Endothelial cell of umbilical vein (primary cell): Measurements from ENCODE around the gene PFDN5. TPM values are rescaled to one million over a fixed set of nuclear protein-coding genes. Genes with fewer than 3 reads are reported as not detected.

Source experiments
- BruUV-seq: library from RNA; stranded (reverse); fragments of 400-500 nt; replicated peaks from 2 replicates; lab custom pipeline; 2021; lab: Mats Ljungman, UMichigan
- CTCF ChIA-PET: fragments of 300-600, 350-600 bp; sonication (Branson Sonifier 250); formaldehyde crosslinking; loops from one replicate; lab custom pipeline; 2021; ENCODE audit warnings: antibody characterized with exemption, inconsistent platforms; lab: Charles Lee
- POLR2A ChIA-PET: fragments of 300-600, 350-600 bp; sonication (Branson Sonifier 250); formaldehyde crosslinking; loops from one replicate; lab custom pipeline; 2021; ENCODE audit warnings: antibody characterized with exemption, inconsistent platforms; lab: Charles Lee
- DNase-seq: peaks from one replicate; pipeline ENCODE4 v3.0.0-alpha.2; 2011; ENCODE audit warnings: low read depth, low spot score
- FAIRE-seq: peaks from 2 replicates; lab custom pipeline; 2011; peaks lifted over from hg19 to GRCh38; lab: Jason Lieb, UNC
- H2AFZ ChIP-seq: 2 replicates; pipeline ENCODE4 v1.6.0; 2012; ENCODE audit warnings: low read depth, low read length, control low read depth, inconsistent platforms
- H3K27ac ChIP-seq: 2 replicates; pipeline ENCODE4 v1.5.1; 2011; ENCODE audit warnings: low read depth, mild to moderate bottlenecking, control low read depth, low read length, moderate library complexity; ENCODE audit not compliant: insufficient read depth
- H3K27me3 ChIP-seq, 2 experiments: 2 replicates each; pipeline versions ENCODE4 v1.6.0 to v1.6.1; 2011; ENCODE audit warnings: low read length in 2 of 2, mixed read lengths in 1 of 2; ENCODE audit not compliant: control insufficient read depth in 2 of 2, insufficient read depth in 2 of 2
- H3K36me3 ChIP-seq, 2 experiments: 2 replicates in 1 of 2; 3 replicates in 1 of 2; pipeline ENCODE4 v1.5.1; 2011; ENCODE audit warnings: low read length in 2 of 2, mild to moderate bottlenecking in 1 of 2, moderate library complexity in 1 of 2; ENCODE audit not compliant: control insufficient read depth in 2 of 2, insufficient read depth in 2 of 2; ENCODE audit errors: extremely low read depth in 1 of 2
- H3K4me1 ChIP-seq: 3 replicates; pipeline ENCODE4 v1.5.1; 2011; ENCODE audit warnings: mild to moderate bottlenecking, low read length; ENCODE audit not compliant: control insufficient read depth, insufficient read depth; ENCODE audit errors: extremely low read depth
- H3K4me2 ChIP-seq: 2 replicates; pipeline ENCODE4 v1.6.1; 2011; ENCODE audit warnings: low read length, control low read depth, mixed read lengths; ENCODE audit not compliant: insufficient read depth
- H3K4me3 ChIP-seq, 3 experiments: fragments of 200-600 bp in 1 of 3; sonication (generic), shearing (Covaris generic) in 1 of 3; replicated peaks in 1 of 3; 2 replicates each; pipeline ENCODE4 v1.5.1; 2011 to 2016; ENCODE audit warnings: control low read depth in 3 of 3, low read length in 3 of 3, mild to moderate bottlenecking in 2 of 3, inconsistent platforms in 1 of 3, low read depth in 1 of 3, moderate library complexity in 1 of 3; ENCODE audit not compliant: insufficient read depth in 1 of 3
- H3K79me2 ChIP-seq: 2 replicates; pipeline ENCODE4 v1.6.0; 2012; ENCODE audit warnings: low read length, inconsistent platforms; ENCODE audit not compliant: control insufficient read depth, insufficient read depth
- H3K9ac ChIP-seq: replicated peaks from 2 replicates; pipeline ENCODE3; 2011; ENCODE audit warnings: low read length, control low read depth; ENCODE audit not compliant: insufficient read depth; ENCODE audit errors: extremely low read depth
- H3K9me1 ChIP-seq: replicated peaks from 3 replicates; pipeline ENCODE4 v1.6.0; 2011; ENCODE audit warnings: mild to moderate bottlenecking, low read length; ENCODE audit not compliant: control insufficient read depth, insufficient read depth; ENCODE audit errors: extremely low read depth
- H3K9me3 ChIP-seq: replicated peaks from 2 replicates; pipeline ENCODE4 v1.5.1; 2012; ENCODE audit warnings: low read length, inconsistent platforms; ENCODE audit not compliant: control insufficient read depth, insufficient read depth
- H4K20me1 ChIP-seq: replicated peaks from 2 replicates; pipeline ENCODE3; 2011; ENCODE audit warnings: mild to moderate bottlenecking, low read length; ENCODE audit not compliant: control insufficient read depth, insufficient read depth; ENCODE audit errors: extremely low read depth
- EZH2 ChIP-seq: IDR thresholded peaks from 2 replicates; pipeline ENCODE4 v1.6.1; 2012; ENCODE audit warnings: borderline replicate concordance, low read depth, mild to moderate bottlenecking, moderate library complexity, low read length, inconsistent platforms; ENCODE audit not compliant: severe bottlenecking
- FOS ChIP-seq: IDR thresholded peaks from 2 replicates; pipeline ENCODE4 v1.6.1; 2011; ENCODE audit warnings: mild to moderate bottlenecking, low read length, moderate library complexity, borderline replicate concordance; ENCODE audit not compliant: insufficient read depth
- GATA2 ChIP-seq: IDR thresholded peaks from 2 replicates; pipeline ENCODE4 v1.7.0; 2011; ENCODE audit warnings: low read depth, mild to moderate bottlenecking, moderate library complexity, mixed read lengths, low read length; ENCODE audit not compliant: insufficient read length, insufficient read depth
- JUN ChIP-seq: IDR thresholded peaks from 2 replicates; pipeline ENCODE4 v1.6.1; 2011; ENCODE audit warnings: borderline replicate concordance, low read depth; ENCODE audit not compliant: insufficient read length, insufficient read depth
- MYC ChIP-seq: IDR thresholded peaks from one replicate; pipeline ENCODE4 v1.6.1; 2011; ENCODE audit warnings: mild to moderate bottlenecking, low read depth, low read length
- POLR2A ChIP-seq: IDR thresholded peaks from 2 replicates; pipeline ENCODE4 v1.6.1; 2012; ENCODE audit warnings: low read depth, mild to moderate bottlenecking, control low read depth, low read length
- POLR2AphosphoS5 ChIP-seq: IDR thresholded peaks from 2 replicates; pipeline ENCODE4 v1.6.1; 2012; ENCODE audit warnings: low read depth, mild to moderate bottlenecking, control low read depth, low read length, moderate library complexity; ENCODE audit not compliant: insufficient read depth
- dilution Hi-C: fragments of 300-500 bp; cut with MboI; formaldehyde crosslinking; loops from one replicate; pipeline ENCODE4 v1.15.0; 2019; ENCODE audit warnings: low sequenced_read_pairs; ENCODE audit not compliant: extremely low pct_ligation_motif_present
- intact Hi-C: fragments of 100-400 bp; cut with micrococcal nuclease; formaldehyde crosslinking; loops from one replicate; pipeline ENCODE4 v1.10.0; 2022
- polyA plus RNA-seq, 4 experiments: library from polyadenylated mRNA; depleted of rRNA in 3 of 4; stranded (reverse) in 3 of 4; unstranded in 1 of 4; fragments of >200 nt; gene quantifications; 2 replicates each; pipeline versions ENCODE4 v1.2.1 to v1.2.3, GENCODE V29; 2011 to 2012; ENCODE audit warnings: missing spikeins in 1 of 4
- total RNA-seq: library from RNA; stranded (reverse); gene quantifications from 2 replicates; pipeline ENCODE4 v1.2.3, GENCODE V29; 2021
- TF ChIP-seq, protein P1 (sequence below), 2 donors: IDR thresholded peaks; 1 replicate in 1 of 2; 2 replicates in 1 of 2; pipeline ENCODE4 v1.5.1; 2011; ENCODE audit warnings: low read length in 2 of 2, mild to moderate bottlenecking in 2 of 2, moderate library complexity in 2 of 2, control low read depth in 1 of 2, inconsistent platforms in 1 of 2, low read depth in 1 of 2; ENCODE audit not compliant: insufficient read depth in 1 of 2; ENCODE audit errors: extremely low read depth in 1 of 2
- TF ChIP-seq, protein P2 (sequence below): IDR thresholded peaks from 2 replicates; pipeline ENCODE4 v1.6.1; 2011; ENCODE audit not compliant: insufficient read depth, insufficient read length

Gene PFDN5
- total and polyA plus RNA-seq, 2 donors (not counting 3 experiments of a cell fraction or from before 2014, with no cell fraction given): 301 to 745 TPM

DNA sequence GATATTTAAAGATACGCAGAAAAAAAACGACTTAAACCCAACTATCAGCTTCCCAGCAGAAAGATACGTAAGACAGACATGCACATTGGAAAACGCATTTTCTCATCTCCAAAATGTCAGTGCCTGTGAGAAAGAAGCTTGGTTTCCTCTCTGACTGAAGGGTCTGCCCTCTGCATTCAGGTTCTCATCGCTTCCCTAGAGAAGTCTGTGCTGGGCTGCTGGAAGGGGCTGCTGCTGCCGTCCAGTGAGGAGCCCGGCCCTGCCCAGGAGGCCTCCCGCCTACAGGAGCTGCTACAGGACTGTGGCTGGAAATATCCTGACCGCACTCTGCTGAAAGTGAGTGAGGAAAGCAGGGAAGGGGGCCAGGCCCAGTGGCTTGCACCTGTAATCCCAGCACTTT, 4.7 kb upstream of the PFDN5 start:
- no TSS peak for BruUV-seq
- H3K9me1 ChIP-seq: no peaks in the 10 kb centered on the region
- no peaks in the 10 kb centered on the region for H3K27me3 ChIP-seq
- intact Hi-C loops: no loop called here
- TF ChIP-seq FOS: no peak
- no peak for TF ChIP-seq GATA2
- TF ChIP-seq EZH2: no peak
- no peak for TF ChIP-seq MYC
- TF ChIP-seq, protein P1, sequence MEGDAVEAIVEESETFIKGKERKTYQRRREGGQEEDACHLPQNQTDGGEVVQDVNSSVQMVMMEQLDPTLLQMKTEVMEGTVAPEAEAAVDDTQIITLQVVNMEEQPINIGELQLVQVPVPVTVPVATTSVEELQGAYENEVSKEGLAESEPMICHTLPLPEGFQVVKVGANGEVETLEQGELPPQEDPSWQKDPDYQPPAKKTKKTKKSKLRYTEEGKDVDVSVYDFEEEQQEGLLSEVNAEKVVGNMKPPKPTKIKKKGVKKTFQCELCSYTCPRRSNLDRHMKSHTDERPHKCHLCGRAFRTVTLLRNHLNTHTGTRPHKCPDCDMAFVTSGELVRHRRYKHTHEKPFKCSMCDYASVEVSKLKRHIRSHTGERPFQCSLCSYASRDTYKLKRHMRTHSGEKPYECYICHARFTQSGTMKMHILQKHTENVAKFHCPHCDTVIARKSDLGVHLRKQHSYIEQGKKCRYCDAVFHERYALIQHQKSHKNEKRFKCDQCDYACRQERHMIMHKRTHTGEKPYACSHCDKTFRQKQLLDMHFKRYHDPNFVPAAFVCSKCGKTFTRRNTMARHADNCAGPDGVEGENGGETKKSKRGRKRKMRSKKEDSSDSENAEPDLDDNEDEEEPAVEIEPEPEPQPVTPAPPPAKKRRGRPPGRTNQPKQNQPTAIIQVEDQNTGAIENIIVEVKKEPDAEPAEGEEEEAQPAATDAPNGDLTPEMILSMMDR (IDR thresholded peaks at IDR 0.05; ENCODE audit: extremely low read depth in 1 of 2, insufficient read depth in 1 of 2, low read depth in 1 of 2, low read length in 2 of 2): no peak
- no peak for TF ChIP-seq POLR2AphosphoS5
- TF ChIP-seq, protein P2, sequence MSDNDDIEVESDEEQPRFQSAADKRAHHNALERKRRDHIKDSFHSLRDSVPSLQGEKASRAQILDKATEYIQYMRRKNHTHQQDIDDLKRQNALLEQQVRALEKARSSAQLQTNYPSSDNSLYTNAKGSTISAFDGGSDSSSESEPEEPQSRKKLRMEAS: no peak
- TF ChIP-seq POLR2A: no peak
- no peak for TF ChIP-seq JUN
- dilution Hi-C loops: no loop called here
- H3K4me2 ChIP-seq: no peak overlapping the region
- H3K36me3 ChIP-seq: peaks cover 2 to 11% of the 10 kb centered on the region in 2 experiments
- no peak overlapping the region for H3K4me3 ChIP-seq
- DNase-seq: no peak
- H2AFZ ChIP-seq: no peak overlapping the region
- no peak overlapping the region for H3K9ac ChIP-seq
- no peaks in the 10 kb centered on the region for H4K20me1 ChIP-seq
- FAIRE-seq: no peak
- POLR2A ChIA-PET: no interaction called here
- H3K9me3 ChIP-seq: no peaks in the 10 kb centered on the region
- no peak overlapping the region for H3K27ac ChIP-seq
- CTCF ChIA-PET: interaction anchor here (0.9 to 12.3 kb wide), 5 partner anchors 9 to 224 kb away, joined by 3 to 366 read pairs (median 4); partner anchors contain the start of genes AAAS and MYG1
- peaks cover 23% of the 10 kb centered on the region for H3K4me1 ChIP-seq
- H3K79me2 ChIP-seq: peaks cover 3% of the 10 kb centered on the region
